H1 (cell line): Measurements from ENCODE around the gene LPCAT1.
"Not testable (repeated sequence)": the region's sequence is repeated elsewhere in the genome, so short reads cannot be mapped to it uniquely, and the experiment has no call there.

Experiments used
- ASH2L ChIP-seq: fragments of 200-600, 300-600 bp; sonication (generic); IDR thresholded peaks from one replicate; pipeline ENCODE4 v1.7.1; 2017; ENCODE audit warnings: low read length
- BCL11A ChIP-seq, 2 experiments: IDR thresholded peaks; one replicate each; pipeline ENCODE4 v1.6.1; 2011; ENCODE audit warnings: low read depth in 2 of 2, low read length in 2 of 2, mild to moderate bottlenecking in 2 of 2
- CREB1 ChIP-seq: IDR thresholded peaks from 2 replicates; pipeline ENCODE4 v1.6.1; 2012; ENCODE audit warnings: inconsistent platforms
- CTCF ChIP-seq, 3 experiments: IDR thresholded peaks; 1 replicate in 2 of 3; 2 replicates in 1 of 3; pipeline versions ENCODE4 v1.5.1 to v1.6.1; 2011; ENCODE audit warnings: low read length in 3 of 3, mild to moderate bottlenecking in 3 of 3, inconsistent platforms in 2 of 3, low read depth in 1 of 3, moderate library complexity in 1 of 3; ENCODE audit not compliant: insufficient read depth in 1 of 3; ENCODE audit errors: control extremely low read depth in 1 of 3
- EZH2 ChIP-seq: fragments of 200-600 bp; sonication (generic); IDR thresholded peaks from 2 replicates; pipeline ENCODE4 v1.7.1; 2012; ENCODE audit warnings: low read depth, mild to moderate bottlenecking, moderate library complexity, low read length, inconsistent platforms; ENCODE audit not compliant: severe bottlenecking
- JUND ChIP-seq: IDR thresholded peaks from 2 replicates; pipeline ENCODE4 v1.6.1; 2011; ENCODE audit warnings: mild to moderate bottlenecking, improper control_type of control experiment, low read length
- POLR2AphosphoS5 ChIP-seq: IDR thresholded peaks from 2 replicates; pipeline ENCODE4 v1.6.1; 2011; ENCODE audit warnings: low read depth, low read length
- RXRA ChIP-seq: IDR thresholded peaks from 2 replicates; pipeline ENCODE4 v1.6.1; 2011; ENCODE audit warnings: low read depth, mild to moderate bottlenecking, low read length, moderate library complexity; ENCODE audit not compliant: insufficient read depth
- SRF ChIP-seq: IDR thresholded peaks from 2 replicates; pipeline ENCODE4 v1.6.1; 2011; ENCODE audit warnings: mild to moderate bottlenecking, low read depth, low read length, moderate library complexity
- TF ChIP-seq, protein P1 (sequence below): IDR thresholded peaks from 2 replicates; pipeline ENCODE4 v1.6.1; 2011; ENCODE audit warnings: low read depth, mild to moderate bottlenecking, low read length; ENCODE audit not compliant: insufficient read depth
- TF ChIP-seq, protein P2 (sequence below): IDR thresholded peaks from 2 replicates; pipeline ENCODE4 v1.6.1; 2012; ENCODE audit warnings: inconsistent platforms

DNA sequence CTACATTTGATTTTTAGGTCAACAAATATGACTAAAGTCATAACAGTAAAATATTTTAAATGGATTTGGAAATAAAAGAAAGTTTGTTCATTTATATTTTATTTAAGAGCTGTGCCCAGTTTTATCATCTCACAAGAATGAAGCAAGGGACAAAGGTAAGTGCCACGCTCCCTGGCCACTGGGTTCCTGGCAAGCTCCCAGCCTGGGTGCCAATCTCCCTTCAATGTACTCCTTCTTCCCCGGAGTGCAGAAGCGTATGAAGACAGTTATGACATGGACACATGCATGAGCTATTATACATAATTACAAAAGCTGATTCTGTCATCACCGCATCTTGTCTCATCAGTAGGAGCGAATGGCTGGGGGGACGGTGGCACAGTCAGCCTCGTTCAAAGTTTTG, 48.1 kb upstream of the LPCAT1 start:
- TF ChIP-seq, protein P1, sequence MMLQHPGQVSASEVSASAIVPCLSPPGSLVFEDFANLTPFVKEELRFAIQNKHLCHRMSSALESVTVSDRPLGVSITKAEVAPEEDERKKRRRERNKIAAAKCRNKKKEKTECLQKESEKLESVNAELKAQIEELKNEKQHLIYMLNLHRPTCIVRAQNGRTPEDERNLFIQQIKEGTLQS, result not testable (repeated sequence)
- not testable (repeated sequence) for TF ChIP-seq EZH2; ASH2L; CTCF (IDR thresholded peaks at IDR 0.05; ENCODE audit: control extremely low read depth in 1 of 3, insufficient read depth in 1 of 3, low read depth in 1 of 3, low read length in 3 of 3); JUND; POLR2AphosphoS5; BCL11A (IDR thresholded peaks at IDR 0.05; ENCODE audit: low read depth in 2 of 2, low read length in 2 of 2); RXRA; SRF; CREB1
- TF ChIP-seq, protein P2, sequence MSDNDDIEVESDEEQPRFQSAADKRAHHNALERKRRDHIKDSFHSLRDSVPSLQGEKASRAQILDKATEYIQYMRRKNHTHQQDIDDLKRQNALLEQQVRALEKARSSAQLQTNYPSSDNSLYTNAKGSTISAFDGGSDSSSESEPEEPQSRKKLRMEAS, result not testable (repeated sequence)
